ENCODE data around the gene RPL22.

RPL22 gene

DNA sequence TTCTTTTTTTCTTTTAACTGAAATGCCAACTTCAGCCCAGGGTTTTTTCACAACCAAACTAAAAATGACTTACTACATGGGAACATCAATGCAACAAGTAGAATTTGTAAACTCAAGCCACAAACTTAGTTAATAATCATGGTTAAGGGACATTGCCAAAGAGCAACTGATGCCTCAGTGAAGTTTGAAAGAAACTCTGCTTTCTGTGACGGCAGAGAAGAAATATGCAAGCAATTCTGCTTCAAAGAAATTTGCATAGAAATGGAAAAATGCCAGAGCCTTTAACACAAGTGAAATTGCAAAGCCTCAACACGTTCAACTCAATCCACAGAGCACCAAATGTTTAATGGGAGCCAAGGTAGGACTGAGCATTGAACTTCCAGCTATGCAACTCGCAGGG, 14.2 kb downstream of the RPL22 start:
- Histone ChIP-seq H3K4me1 (ENCODE audit: control insufficient read depth, insufficient read depth, low read length) (no peaks in the 10 kb centered on the region), H3K4me3 (ENCODE audit: low read length) (no peak overlapping the region), H3K36me3 (ENCODE audit: control insufficient read depth, insufficient read depth, low read length) (no peaks in the 10 kb centered on the region), H3K9me3 (ENCODE audit: control insufficient read depth, low read length) (no peaks in the 10 kb centered on the region), H3K27me3 (ENCODE audit: control insufficient read depth, insufficient read depth, low read length) (peaks cover 14% of the 10 kb centered on the region), H3K9ac (ENCODE audit: low read length) (no peak overlapping the region)

DNA sequence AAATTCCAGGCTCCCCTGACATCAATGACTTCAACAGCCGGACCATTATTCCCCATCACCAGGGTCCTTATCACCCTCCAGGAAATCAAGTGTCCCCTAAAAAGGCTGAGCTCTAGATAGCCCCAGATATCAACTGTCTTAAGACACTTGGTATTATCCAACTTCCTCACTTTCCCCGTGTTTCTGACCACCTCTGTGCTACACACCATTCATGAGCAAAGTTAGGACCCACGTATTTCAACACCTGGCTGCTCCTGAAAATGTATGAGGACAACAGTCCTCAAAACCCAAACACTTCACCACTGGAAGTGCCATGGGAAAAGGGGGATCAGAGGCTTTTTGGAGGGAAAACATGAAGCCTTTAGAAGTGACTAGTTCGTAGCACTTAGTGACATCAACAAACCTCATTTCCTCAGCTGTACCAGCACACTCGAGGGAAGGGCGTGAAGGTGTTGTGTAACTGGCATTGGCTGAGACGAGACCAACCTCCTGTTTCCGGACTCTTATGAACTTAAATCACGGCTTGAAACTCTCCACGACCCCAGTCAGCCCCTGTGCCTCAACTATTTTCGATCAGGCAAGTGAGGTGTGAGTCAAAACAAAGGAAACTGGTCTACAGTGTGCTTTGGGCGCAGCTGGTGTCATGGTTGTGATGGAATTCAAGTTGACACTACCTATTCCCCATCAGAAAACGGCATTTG, 15.2 kb downstream of the RPL22 start:
- Histone ChIP-seq H3K4me3 (ENCODE audit: low read length) (no peak overlapping the region), H3K9ac (ENCODE audit: low read length) (no peak overlapping the region), H3K4me1 (ENCODE audit: control insufficient read depth, insufficient read depth, low read length) (no peaks in the 10 kb centered on the region), H3K27me3 (ENCODE audit: control insufficient read depth, insufficient read depth, low read length) (peaks cover 14% of the 10 kb centered on the region), H3K36me3 (ENCODE audit: control insufficient read depth, insufficient read depth, low read length) (no peaks in the 10 kb centered on the region), H3K9me3 (ENCODE audit: control insufficient read depth, low read length) (no peaks in the 10 kb centered on the region)

DNA sequence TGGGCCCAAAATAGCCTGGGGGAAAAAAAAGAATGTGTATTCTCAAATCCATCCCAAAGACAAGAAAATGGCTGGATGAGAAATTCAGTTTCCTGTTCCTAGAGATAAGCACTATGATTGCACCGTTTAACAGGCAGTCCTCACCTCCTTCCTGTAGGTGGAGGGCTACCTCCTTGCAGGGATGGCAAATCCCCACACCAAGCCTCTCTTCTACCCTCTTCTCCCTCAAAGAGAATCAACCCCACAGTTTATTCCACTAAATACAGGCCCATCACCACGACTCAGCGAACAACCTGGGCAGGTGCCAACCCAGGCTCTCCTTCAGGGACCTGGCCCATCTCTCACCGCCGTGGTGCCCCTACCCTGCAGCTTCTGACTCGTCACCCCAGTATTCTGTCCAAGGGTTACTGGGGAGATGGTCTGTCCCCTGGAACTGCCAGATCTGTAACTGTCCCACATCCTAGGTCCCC, 15.8 kb downstream of the RPL22 start:
- Histone ChIP-seq H3K36me3 (ENCODE audit: control insufficient read depth, insufficient read depth, low read length) (no peaks in the 10 kb centered on the region), H3K9ac (ENCODE audit: low read length) (no peak overlapping the region), H3K27me3 (ENCODE audit: control insufficient read depth, insufficient read depth, low read length) (peaks cover 21% of the 10 kb centered on the region), H3K4me1 (ENCODE audit: control insufficient read depth, insufficient read depth, low read length) (peaks cover 4% of the 10 kb centered on the region), H3K4me3 (ENCODE audit: low read length) (no peak overlapping the region), H3K9me3 (ENCODE audit: control insufficient read depth, low read length) (no peaks in the 10 kb centered on the region)

GRCh38 chr1:6181347-6181770, 18.0 kb downstream of the RPL22 start:
- Histone ChIP-seq H3K4me1 (ENCODE audit: control insufficient read depth, insufficient read depth, low read length) (peaks cover 4% of the 10 kb centered on the region), H3K27me3 (ENCODE audit: control insufficient read depth, insufficient read depth, low read length) (peaks cover 41% of the 10 kb centered on the region)

DNA sequence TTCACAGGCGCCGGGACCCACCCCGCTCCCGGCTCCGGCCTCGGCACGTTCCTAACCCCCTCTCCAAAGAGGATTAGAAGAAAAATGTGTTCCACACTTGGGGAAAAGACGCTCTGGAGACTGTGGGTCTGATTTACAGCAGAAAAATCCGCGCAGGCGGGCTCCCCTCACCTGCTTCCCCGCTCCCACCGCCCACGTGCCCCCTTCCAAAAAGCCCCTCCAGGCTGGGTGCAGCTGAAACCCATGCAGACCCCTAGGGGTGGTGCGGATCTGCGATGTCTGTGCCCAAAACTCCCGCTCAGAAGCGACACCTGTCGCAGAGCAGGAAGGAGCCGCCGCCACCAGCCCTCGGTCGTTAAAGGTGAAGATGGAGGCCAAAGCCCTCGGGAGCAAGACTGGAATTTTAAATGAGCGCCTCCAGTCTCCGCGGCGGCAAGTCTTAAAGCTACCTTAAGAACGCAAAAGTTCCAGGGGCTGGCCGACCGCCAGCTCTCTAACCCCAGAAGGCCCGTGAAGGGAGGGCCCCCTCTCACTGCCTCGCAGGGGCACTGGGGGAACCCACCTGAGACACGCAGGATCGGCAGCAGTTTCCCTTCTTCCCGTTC, 18.6 kb downstream of the RPL22 start:
- H3K9ac ChIP-seq (ENCODE audit: low read length), result no peak overlapping the region
- H3K4me3 ChIP-seq (ENCODE audit: low read length), result no peak overlapping the region
- H3K36me3 ChIP-seq (ENCODE audit: control insufficient read depth, insufficient read depth, low read length), result no peaks in the 10 kb centered on the region
- H3K9me3 ChIP-seq (ENCODE audit: control insufficient read depth, low read length), result no peaks in the 10 kb centered on the region
- peaks cover 45% of the 10 kb centered on the region for H3K27me3 ChIP-seq (ENCODE audit: control insufficient read depth, insufficient read depth, low read length)
- H3K4me1 ChIP-seq (ENCODE audit: control insufficient read depth, insufficient read depth, low read length), result peaks cover 4% of the 10 kb centered on the region

More at GRCh38 chr1:6181347-6181770, 18.0 kb downstream of the RPL22 start:
- H3K4me3 ChIP-seq (ENCODE audit: low read length), result no peak overlapping the region
- H3K9me3 ChIP-seq (ENCODE audit: control insufficient read depth, low read length), result no peaks in the 10 kb centered on the region
- H3K9ac ChIP-seq (ENCODE audit: low read length), result no peak overlapping the region
- H3K36me3 ChIP-seq (ENCODE audit: control insufficient read depth, insufficient read depth, low read length), result no peaks in the 10 kb centered on the region

DNA sequence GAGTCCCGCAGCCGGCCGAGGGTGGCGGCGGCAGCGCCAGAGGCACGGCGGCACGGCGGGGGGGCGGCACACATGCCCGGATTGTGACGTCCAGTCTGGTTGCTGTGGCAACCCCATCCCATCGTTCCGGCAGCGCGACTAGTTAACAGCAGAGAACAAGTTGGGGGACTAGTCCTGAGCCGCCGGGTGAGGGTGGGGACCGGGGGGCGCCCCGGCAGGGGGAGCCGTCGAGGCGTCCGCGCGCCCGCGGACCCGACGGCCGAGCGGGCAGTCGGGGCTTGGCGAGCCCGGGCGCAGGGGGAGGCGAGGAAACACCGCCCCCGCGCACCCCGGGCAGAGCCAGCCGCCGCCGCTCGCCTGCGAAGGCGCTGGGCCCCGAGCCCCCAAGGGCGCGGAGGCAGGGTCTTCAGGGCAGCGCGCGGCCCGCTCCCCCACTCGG, 19.1 kb downstream of the RPL22 start, which contains the start of gene CHD5:
Gene CHD5 (minus strand): TSS at position 54 of the 439 bp plus-strand sequence. CDS start 298 bp downstream, outside the sequence.
- H3K9me3 ChIP-seq (ENCODE audit: control insufficient read depth, low read length), result no peaks in the 10 kb centered on the region
- H3K4me3 ChIP-seq (ENCODE audit: low read length), result no peak within 1 kb of the TSS
- peaks cover 45% of the 10 kb centered on the region for H3K27me3 ChIP-seq (ENCODE audit: control insufficient read depth, insufficient read depth, low read length)
- H3K4me1 ChIP-seq (ENCODE audit: control insufficient read depth, insufficient read depth, low read length), result peaks cover 4% of the 10 kb centered on the region
- H3K36me3 ChIP-seq (ENCODE audit: control insufficient read depth, insufficient read depth, low read length), result no peaks in the 10 kb centered on the region
- no peak within 1 kb of the TSS for H3K9ac ChIP-seq (ENCODE audit: low read length)

DNA sequence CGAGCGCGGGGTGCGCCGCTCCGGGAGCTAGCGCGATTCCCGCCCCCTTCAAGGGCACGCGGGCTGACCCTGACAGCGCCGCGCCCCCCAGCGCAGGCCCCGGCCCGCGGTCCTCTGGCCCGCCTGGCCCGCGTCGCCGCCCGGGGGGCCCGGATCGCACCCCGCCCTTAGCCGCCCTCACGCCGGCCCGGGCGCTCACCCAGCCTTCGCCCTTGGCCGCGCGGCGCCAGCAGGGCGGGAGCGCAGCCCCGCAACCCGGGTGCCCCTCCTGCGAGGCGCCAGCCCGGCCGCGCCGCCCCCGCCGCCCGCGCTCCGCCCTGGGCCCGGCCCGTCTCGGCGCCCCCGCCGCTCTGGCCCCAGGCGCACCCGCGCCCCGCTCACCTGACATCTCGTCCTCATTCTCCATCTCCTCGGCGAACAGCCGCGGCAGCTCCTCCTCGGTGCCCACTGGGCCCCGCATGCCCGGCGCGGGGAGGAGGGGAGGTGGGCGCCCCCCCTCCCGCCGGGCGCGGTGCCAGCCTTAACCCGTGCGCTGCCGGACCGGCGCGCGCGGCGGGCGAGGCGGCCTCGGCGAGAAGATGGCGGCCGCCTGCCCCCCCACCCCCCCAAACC, 19.7 kb downstream of the RPL22 start:
- H3K4me3 ChIP-seq (ENCODE audit: low read length), result no peak overlapping the region
- no peak overlapping the region for H3K9ac ChIP-seq (ENCODE audit: low read length)
- peaks cover 4% of the 10 kb centered on the region for H3K4me1 ChIP-seq (ENCODE audit: control insufficient read depth, insufficient read depth, low read length)
- no peaks in the 10 kb centered on the region for H3K36me3 ChIP-seq (ENCODE audit: control insufficient read depth, insufficient read depth, low read length)
- peaks cover 45% of the 10 kb centered on the region for H3K27me3 ChIP-seq (ENCODE audit: control insufficient read depth, insufficient read depth, low read length)
- H3K9me3 ChIP-seq (ENCODE audit: control insufficient read depth, low read length), result no peaks in the 10 kb centered on the region

DNA sequence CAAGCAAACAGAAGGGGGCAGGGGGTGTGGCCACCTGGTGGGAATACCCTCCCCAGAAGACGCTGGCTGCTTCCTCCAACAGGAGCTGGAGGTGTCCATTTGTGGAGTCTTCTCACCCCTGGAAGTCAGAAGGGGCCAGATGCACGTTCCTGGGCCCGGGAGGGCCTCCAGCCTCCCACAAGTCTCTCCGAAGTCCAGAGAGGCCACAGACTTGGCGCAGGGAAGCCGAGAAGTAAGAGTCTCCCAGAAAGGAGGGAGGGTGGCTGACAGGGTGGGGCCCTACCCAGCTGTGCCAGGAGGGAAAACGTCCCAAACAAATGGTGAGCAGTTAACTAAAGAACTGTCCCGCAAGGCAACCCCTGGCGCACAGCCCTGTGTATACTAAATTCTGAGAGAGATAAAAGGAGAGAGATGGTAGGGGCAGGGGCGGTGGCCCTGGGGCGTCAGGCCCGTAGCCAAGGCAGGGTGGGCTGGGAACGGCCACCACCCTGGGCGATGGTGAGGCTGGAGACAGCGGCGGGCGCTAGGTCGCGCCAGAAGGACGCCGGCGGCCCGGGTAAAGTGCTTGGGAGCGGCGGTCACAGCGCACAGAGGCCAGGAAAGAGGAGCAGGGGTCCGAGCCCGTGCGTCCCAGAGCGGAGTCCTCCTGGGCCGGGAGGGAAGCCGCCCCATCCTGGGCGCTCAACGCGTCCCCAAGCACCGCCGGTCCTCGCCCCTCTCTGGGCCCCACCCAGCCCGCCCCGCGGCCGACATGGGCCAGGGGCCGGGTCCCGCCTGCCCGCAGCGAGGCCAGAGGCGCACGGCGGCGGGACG, 20.4 kb downstream of the RPL22 start:
- Histone ChIP-seq H3K9ac (ENCODE audit: low read length) (no peak overlapping the region), H3K36me3 (ENCODE audit: control insufficient read depth, insufficient read depth, low read length) (no peaks in the 10 kb centered on the region), H3K4me1 (ENCODE audit: control insufficient read depth, insufficient read depth, low read length) (peaks cover 4% of the 10 kb centered on the region), H3K4me3 (ENCODE audit: low read length) (no peak overlapping the region), H3K9me3 (ENCODE audit: control insufficient read depth, low read length) (no peaks in the 10 kb centered on the region), H3K27me3 (ENCODE audit: control insufficient read depth, insufficient read depth, low read length) (peaks cover 45% of the 10 kb centered on the region)

- no peak overlapping the region for H3K9ac ChIP-seq (ENCODE audit: low read length)
- no peak overlapping the region for H3K4me3 ChIP-seq (ENCODE audit: low read length)
- H3K36me3 ChIP-seq (ENCODE audit: control insufficient read depth, insufficient read depth, low read length), result no peaks in the 10 kb centered on the region
- no peaks in the 10 kb centered on the region for H3K9me3 ChIP-seq (ENCODE audit: control insufficient read depth, low read length)
- H3K4me1 ChIP-seq (ENCODE audit: control insufficient read depth, insufficient read depth, low read length), result peaks cover 4% of the 10 kb centered on the region
- H3K27me3 ChIP-seq (ENCODE audit: control insufficient read depth, insufficient read depth, low read length), result peaks cover 45% of the 10 kb centered on the region
These were observed 21.6 kb downstream of the RPL22 start for GRCh38 chr1:6177681-6178380.

DNA sequence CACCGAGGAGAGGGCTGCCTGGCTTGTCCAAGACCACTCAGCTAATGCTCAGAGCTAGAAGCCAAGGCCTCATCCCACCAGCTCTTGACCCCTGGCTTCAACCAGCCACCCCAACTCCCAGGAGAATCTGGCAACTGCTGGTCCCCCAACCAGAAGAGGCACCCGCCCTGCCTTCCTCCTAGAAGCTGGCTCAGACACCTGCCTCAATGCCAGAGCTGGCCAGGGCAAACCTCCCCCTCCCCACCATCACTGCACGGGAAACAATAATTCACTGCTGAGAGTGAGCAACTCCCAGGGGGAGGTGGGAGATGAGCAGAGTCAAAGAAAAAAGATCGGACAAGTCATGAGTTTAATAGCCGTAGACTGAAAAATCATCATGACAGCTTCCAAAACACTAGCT, 22.6 kb downstream of the RPL22 start:
- no peaks in the 10 kb centered on the region for H3K9me3 ChIP-seq (ENCODE audit: control insufficient read depth, low read length)
- no peak overlapping the region for H3K9ac ChIP-seq (ENCODE audit: low read length)
- no peak overlapping the region for H3K4me3 ChIP-seq (ENCODE audit: low read length)
- H3K36me3 ChIP-seq (ENCODE audit: control insufficient read depth, insufficient read depth, low read length), result no peaks in the 10 kb centered on the region
- peaks cover 43% of the 10 kb centered on the region for H3K27me3 ChIP-seq (ENCODE audit: control insufficient read depth, insufficient read depth, low read length)
- peaks cover 4% of the 10 kb centered on the region for H3K4me1 ChIP-seq (ENCODE audit: control insufficient read depth, insufficient read depth, low read length)

GRCh38 chr1:6175411-6175828, 24.0 kb downstream of the RPL22 start:
- Histone ChIP-seq H3K36me3 (ENCODE audit: control insufficient read depth, insufficient read depth, low read length) (no peaks in the 10 kb centered on the region), H3K9me3 (ENCODE audit: control insufficient read depth, low read length) (no peaks in the 10 kb centered on the region), H3K4me1 (ENCODE audit: control insufficient read depth, insufficient read depth, low read length) (peaks cover 4% of the 10 kb centered on the region), H3K27me3 (ENCODE audit: control insufficient read depth, insufficient read depth, low read length) (peaks cover 31% of the 10 kb centered on the region), H3K9ac (ENCODE audit: low read length) (no peak overlapping the region), H3K4me3 (ENCODE audit: low read length) (no peak overlapping the region)
